ENCODE results near the gene YEATS2.
"Not testable (repeated sequence)": the region's sequence is repeated elsewhere in the genome, so short reads cannot be mapped to it uniquely, and the experiment has no call there.

YEATS2 gene

GRCh38 chr3:183777016-183777618 lies 79.5 kb downstream of the YEATS2 start:
- no peak for DNase-seq (ENCODE audit: low spot score)

DNA sequence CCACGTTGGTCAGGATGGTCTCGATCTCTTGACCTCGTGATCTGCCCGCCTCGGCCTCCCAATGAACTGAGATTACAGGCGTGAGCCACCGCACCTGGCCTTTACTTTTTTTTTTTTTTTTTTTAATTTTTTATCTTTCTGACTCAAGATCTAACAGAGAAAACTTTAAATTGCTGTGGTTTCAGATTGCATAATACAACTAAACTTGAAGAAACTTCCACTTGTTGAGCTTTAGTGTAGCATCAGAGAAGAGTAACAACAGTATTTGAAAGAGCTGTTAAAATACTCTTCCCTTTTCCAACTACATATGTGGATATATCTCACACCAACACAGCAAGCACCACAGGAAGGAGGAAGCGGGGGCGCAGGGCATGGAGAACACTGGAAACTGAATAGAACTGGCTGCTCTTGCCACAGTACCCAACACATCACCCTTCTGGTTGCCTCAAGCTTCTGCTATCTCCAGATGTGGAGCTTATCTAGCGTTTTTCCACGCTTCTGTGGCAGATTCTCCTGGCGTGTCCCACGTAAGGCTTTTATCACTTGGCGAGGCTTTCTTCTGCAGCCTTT lies 82.4 kb downstream of the YEATS2 start:
- no peak for DNase-seq (ENCODE audit: low spot score)

GRCh38 chr3:183781246-183781645 lies 83.6 kb downstream of the YEATS2 start:
- DNase-seq (ENCODE audit: low spot score), result no peak

DNA sequence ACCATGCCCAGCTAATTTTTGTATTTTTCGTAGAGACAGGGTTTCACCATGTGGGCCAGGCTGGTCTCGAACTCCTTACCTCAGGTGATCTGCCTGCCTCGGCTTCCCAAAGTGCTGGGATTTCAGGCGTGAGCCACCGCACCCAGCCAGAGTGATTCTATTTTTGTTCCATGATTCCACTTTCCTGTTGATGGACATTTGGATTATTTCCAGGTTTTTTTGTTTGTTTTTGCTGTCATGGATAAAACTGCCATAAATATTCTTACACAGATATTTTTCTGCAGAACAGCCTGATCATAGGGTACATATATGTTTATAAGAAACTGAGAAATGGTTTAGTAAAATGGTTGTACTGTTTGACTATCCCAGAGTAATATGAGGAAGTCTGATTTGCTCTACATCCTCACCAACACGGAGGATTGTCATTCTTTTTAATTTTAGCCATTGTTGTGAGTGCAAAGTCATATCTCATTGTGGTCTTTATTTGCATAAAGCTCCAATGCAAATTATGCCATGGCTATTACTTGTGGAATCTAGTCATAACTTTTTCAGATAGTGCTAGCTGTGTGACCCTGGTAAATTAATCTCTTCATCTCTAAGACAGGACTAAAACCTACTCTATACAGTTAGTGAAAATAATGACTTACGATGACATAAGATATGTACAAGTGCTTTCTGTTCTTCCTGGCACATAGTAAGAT lies 85.1 kb downstream of the YEATS2 start:
- DNase-seq (ENCODE audit: low spot score), result no peak

DNA sequence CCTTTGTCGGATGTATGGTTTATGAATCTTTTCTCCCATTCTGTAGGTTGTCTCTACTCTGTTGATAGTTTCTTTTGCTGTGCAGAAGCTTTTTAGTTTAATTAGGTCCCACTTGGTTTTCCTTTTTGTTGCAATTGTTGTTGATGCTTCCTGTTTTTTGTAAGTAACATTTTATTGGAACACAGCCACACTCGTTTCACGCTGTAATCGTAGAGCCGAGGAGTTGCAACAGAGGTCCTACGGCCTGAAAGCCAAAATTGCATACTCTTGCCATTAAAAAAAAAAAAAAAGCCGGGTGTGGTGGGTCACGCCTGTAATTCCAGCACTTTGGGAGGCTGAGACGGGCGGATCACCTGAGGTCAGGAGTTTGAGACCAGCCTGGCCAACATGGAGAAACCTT lies 86.9 kb downstream of the YEATS2 start:
- DNase-seq (ENCODE audit: low spot score), result not testable (repeated sequence)

- no peak for DNase-seq (ENCODE audit: low spot score)
These were observed 92.2 kb downstream of the YEATS2 start for GRCh38 chr3:183789826-183790225.

DNA sequence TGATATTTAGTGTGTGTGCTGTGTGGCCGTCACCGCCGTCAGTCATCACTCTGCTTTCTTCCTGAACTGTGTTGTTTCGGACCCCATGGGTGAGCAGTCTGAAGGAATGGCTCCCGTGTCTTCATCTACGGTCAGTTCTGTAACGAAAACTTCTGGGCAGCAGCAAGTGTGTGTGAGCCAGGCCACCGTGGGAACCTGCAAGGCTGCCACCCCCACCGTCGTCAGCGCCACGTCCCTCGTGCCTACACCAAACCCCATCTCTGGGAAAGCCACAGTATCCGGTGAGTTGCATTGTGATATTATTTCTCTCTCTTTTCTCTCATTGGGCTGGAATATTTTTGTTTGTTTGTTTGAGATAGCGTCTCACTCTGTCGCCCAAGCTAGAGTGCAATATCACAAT lies 93.1 kb downstream of the YEATS2 start:
- DNase-seq (ENCODE audit: low spot score), result no peak

GRCh38 chr3:183792976-183793375 lies 95.4 kb downstream of the YEATS2 start:
- no peak for DNase-seq (ENCODE audit: low spot score)

GRCh38 chr3:183794452-183794851 lies 96.9 kb downstream of the YEATS2 start:
- DNase-seq (ENCODE audit: low spot score), result no peak

GRCh38 chr3:183796372-183796771 lies 98.8 kb downstream of the YEATS2 start:
- no peak for DNase-seq (ENCODE audit: low spot score)

GRCh38 chr3:183797996-183798395 lies 100.4 kb downstream of the YEATS2 start:
- DNase-seq (ENCODE audit: low spot score), result no peak

DNA sequence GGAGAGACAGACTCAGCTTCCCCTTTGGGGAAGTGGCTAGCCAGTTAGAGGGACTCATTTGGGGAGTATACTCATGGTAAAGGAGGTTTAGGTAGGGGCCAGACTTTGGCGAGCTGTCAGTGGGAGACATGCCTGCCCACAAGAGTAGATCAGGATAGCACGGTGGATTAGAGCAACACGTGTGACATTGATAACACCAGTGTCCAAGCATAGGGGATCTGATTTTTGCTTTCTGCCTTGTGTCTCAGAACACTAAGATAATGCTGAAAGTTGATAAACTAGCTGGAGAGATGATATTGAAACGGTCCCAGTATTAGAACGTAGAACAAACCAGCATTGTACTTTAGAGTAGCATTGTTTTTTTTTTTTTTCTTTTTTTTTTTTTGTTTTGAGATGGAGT lies 101.9 kb downstream of the YEATS2 start:
- DNase-seq (ENCODE audit: low spot score), result no peak

- no peak for DNase-seq (ENCODE audit: low spot score)
These were observed 102.8 kb downstream of the YEATS2 start for GRCh38 chr3:183800243-183800863.

- DNase-seq (ENCODE audit: low spot score), result no peak
These were observed 104.0 kb downstream of the YEATS2 start for GRCh38 chr3:183801601-183802000.

GRCh38 chr3:183802989-183803388 lies 105.4 kb downstream of the YEATS2 start:
- DNase-seq (ENCODE audit: low spot score), result no peak

- DNase-seq (ENCODE audit: low spot score), result no peak
These were observed 109.7 kb downstream of the YEATS2 start for GRCh38 chr3:183807209-183807728.

DNA sequence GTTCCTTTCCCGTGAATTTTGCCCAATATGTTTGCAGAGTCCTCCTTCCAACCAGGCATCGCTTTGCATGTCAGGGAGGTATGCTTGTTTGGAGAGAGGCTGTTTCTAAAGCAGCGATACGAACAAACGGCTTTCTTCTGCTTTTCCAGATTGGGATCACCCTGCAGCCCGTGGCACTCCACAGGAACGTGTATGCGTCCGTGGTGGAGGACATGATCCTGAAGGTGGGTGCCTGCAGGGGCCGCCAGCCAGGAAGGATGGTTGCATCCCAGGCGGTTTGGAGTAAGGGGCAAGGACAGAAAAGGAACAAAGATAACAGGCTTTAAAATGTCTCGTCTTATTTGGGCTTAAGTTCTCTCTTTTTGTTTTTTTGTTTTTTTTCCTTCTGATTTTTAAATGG lies 110.3 kb downstream of the YEATS2 start:
- no peak for DNase-seq (ENCODE audit: low spot score)

- no peak for DNase-seq (ENCODE audit: low spot score)
These were observed 110.8 kb downstream of the YEATS2 start for GRCh38 chr3:183808355-183808754.

DNA sequence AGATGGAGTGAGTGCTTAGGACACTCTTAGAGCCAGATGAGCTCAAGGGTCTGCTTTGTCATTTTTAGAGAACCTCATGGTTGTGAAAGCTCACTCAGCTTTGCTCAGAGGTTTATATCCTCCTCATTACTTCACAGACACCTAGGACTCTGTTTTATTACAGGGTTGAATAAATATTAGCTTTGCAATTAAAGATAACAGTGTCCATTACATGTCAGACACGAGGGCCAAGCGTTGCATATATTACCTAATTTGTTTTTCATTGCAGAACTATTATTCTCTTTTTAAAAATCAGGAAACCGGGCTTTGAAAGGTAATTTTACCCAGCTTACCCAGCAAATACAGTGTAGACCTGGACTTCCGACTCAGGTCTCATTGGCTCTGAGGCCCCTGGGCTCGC lies 111.7 kb downstream of the YEATS2 start:
- no peak for DNase-seq (ENCODE audit: low spot score)

DNA sequence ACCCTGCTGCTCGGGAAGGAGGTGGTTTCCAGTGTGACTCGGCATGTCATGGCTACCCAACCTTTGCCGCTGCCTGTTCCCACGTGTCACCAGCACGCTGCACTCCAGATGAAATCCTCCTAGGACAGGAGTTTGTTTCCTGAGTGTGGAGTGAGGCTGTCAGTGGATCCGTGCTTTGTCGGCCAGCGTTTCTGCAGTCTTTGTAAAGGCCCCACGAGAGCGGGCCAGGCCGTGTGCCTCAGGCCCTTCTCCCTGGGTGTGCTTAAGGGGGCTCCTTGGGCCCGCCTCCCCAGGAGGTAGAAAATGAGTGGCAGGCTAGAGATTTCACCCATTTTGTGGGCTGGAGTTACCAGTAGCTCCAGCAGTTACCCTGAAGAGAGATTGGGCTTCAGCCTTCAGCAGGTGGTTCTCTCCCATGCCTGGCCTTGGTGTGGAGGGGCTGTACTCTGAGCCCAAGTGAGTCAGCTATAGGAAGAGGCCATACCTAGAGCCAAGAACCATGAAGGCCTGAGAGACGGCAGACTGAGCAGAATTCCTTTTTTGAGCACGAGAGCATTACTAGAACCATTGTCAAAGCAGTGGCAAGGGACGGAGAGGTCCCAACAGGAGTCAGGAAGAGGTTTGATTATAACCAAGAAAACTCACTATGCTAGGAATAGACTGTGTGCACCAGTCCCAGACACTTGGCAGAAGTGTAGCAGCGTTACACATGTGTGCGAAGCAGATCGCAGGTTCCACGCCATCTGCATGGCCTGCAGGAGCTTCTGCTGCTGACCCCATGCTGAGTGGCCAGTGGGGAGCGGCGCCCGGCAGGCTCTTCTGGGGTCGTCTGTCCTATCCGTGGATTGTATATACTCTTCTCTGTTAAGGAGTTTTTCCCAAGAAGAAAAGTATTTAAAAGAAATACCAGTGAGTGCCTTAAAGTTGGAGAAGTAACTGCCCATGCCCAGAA lies 113.3 kb downstream of the YEATS2 start:
- no peak for DNase-seq (ENCODE audit: low spot score)

GRCh38 chr3:183811638-183812037 lies 114.0 kb downstream of the YEATS2 start:
- no peak for DNase-seq (ENCODE audit: low spot score)
